ENCODE measurements around the gene EPAS1. TPM values are rescaled to one million over a fixed set of nuclear protein-coding genes. Genes with fewer than 3 reads are reported as not detected.

EPAS1 gene
- total and polyA plus RNA-seq, 2 of the 13 experiments (the other 11 are each of a cell fraction or from before 2014, with no cell fraction given): 47.1 to 182 TPM

DNA sequence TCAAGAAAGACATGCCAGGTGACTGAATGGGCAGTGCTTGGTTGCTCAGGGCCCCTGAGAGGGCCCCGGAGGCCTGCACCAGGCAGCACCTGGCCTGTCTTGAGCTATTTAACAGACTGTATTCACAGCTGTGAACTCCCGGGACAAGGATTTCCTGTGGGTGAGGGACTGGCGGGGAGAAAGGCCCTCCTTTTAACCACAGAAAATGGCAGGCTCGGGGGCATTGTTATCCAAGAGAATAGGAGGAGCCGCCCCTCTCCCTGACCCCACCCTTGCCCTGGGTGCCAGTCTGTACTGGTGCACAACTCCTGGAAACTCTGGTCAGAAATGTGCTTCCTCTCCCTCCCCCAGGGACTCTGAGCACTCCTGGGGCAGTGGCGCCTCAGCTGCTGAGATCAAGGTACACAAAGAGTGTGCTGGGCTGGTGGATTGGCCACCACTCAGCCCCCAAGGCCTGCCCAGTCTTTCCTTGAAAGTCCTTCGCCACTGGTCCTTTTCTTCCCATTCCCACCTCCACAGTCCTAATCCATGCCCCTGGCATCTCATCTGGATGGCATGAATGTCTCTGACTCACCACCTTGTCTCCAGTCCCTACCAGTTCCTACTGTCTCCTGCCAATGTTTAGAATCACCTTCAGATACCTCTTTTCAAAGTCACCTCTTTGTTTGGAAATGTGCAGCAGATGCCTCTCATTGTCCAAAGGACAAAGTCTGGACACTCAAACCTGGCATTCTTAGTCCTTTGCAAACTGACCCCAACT is 19.6 kb upstream of the EPAS1 start (continued):
- TF ChIP-seq ZNF564 (CRISPR knock-in tag; IDR thresholded peaks at IDR 0.05) (no peak), ZNF3 (CRISPR knock-in tag; IDR thresholded peaks at IDR 0.05) (no peak), RAD21 (CRISPR knock-in tag; IDR thresholded peaks at IDR 0.05) (no peak), HNF4G (IDR thresholded peaks at IDR 0.05; ENCODE audit: borderline replicate concordance, low read depth, low read length) (peak; percentile 49; the same call in 1 of the 2 replicates), HNF4G (CRISPR knock-in tag; IDR thresholded peaks at IDR 0.05; ENCODE audit: borderline replicate concordance, low read depth) (no peak), ZNF317 (CRISPR knock-in tag; IDR thresholded peaks at IDR 0.05) (no peak), ZNF10 (CRISPR knock-in tag; IDR thresholded peaks at IDR 0.05; ENCODE audit: borderline replicate concordance, low read depth) (no peak), ZNF335 (CRISPR knock-in tag; IDR thresholded peaks at IDR 0.05) (no peak), KDM5A (IDR thresholded peaks at IDR 0.05; ENCODE audit: borderline replicate concordance, low read length) (no peak), ZNF619 (CRISPR knock-in tag; IDR thresholded peaks at IDR 0.05) (no peak), DNMT3B (CRISPR knock-in tag; conservative IDR thresholded peaks at IDR 0.05) (no peak), RBM39 (IDR thresholded peaks at IDR 0.05; ENCODE audit: low read depth, low read length, poor library complexity, severe bottlenecking) (no peak), KDM4B (CRISPR knock-in tag; IDR thresholded peaks at IDR 0.05) (no peak), ZBTB3 (CRISPR knock-in tag; IDR thresholded peaks at IDR 0.05; ENCODE audit: borderline replicate concordance, low read depth) (no peak), ZNF350 (CRISPR knock-in tag; IDR thresholded peaks at IDR 0.05; ENCODE audit: borderline replicate concordance, low read depth) (peak; percentile 77; the same call in 1 of the 2 replicates), HES4 (CRISPR knock-in tag; IDR thresholded peaks at IDR 0.05; ENCODE audit: borderline replicate concordance) (no peak), HOXD1 (CRISPR knock-in tag; IDR thresholded peaks at IDR 0.05) (no peak)
- TF ChIP-seq, protein P1, sequence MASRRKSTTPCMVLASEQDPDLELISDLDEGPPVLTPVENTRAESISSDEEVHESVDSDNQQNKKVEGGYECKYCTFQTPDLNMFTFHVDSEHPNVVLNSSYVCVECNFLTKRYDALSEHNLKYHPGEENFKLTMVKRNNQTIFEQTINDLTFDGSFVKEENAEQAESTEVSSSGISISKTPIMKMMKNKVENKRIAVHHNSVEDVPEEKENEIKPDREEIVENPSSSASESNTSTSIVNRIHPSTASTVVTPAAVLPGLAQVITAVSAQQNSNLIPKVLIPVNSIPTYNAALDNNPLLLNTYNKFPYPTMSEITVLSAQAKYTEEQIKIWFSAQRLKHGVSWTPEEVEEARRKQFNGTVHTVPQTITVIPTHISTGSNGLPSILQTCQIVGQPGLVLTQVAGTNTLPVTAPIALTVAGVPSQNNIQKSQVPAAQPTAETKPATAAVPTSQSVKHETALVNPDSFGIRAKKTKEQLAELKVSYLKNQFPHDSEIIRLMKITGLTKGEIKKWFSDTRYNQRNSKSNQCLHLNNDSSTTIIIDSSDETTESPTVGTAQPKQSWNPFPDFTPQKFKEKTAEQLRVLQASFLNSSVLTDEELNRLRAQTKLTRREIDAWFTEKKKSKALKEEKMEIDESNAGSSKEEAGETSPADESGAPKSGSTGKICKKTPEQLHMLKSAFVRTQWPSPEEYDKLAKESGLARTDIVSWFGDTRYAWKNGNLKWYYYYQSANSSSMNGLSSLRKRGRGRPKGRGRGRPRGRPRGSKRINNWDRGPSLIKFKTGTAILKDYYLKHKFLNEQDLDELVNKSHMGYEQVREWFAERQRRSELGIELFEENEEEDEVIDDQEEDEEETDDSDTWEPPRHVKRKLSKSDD (CRISPR knock-in tag; IDR thresholded peaks at IDR 0.05; ENCODE audit: low read depth): no peak
- TF ChIP-seq, protein P2, sequence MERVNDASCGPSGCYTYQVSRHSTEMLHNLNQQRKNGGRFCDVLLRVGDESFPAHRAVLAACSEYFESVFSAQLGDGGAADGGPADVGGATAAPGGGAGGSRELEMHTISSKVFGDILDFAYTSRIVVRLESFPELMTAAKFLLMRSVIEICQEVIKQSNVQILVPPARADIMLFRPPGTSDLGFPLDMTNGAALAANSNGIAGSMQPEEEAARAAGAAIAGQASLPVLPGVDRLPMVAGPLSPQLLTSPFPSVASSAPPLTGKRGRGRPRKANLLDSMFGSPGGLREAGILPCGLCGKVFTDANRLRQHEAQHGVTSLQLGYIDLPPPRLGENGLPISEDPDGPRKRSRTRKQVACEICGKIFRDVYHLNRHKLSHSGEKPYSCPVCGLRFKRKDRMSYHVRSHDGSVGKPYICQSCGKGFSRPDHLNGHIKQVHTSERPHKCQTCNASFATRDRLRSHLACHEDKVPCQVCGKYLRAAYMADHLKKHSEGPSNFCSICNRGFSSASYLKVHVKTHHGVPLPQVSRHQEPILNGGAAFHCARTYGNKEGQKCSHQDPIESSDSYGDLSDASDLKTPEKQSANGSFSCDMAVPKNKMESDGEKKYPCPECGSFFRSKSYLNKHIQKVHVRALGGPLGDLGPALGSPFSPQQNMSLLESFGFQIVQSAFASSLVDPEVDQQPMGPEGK (CRISPR knock-in tag; IDR thresholded peaks at IDR 0.05): peak; percentile 52; the same call in 1 of the 2 replicates
- TF ChIP-seq, protein P3, sequence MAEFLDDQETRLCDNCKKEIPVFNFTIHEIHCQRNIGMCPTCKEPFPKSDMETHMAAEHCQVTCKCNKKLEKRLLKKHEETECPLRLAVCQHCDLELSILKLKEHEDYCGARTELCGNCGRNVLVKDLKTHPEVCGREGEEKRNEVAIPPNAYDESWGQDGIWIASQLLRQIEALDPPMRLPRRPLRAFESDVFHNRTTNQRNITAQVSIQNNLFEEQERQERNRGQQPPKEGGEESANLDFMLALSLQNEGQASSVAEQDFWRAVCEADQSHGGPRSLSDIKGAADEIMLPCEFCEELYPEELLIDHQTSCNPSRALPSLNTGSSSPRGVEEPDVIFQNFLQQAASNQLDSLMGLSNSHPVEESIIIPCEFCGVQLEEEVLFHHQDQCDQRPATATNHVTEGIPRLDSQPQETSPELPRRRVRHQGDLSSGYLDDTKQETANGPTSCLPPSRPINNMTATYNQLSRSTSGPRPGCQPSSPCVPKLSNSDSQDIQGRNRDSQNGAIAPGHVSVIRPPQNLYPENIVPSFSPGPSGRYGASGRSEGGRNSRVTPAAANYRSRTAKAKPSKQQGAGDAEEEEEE (CRISPR knock-in tag; IDR thresholded peaks at IDR 0.05; ENCODE audit: borderline replicate concordance): no peak
- TF ChIP-seq, protein P4, sequence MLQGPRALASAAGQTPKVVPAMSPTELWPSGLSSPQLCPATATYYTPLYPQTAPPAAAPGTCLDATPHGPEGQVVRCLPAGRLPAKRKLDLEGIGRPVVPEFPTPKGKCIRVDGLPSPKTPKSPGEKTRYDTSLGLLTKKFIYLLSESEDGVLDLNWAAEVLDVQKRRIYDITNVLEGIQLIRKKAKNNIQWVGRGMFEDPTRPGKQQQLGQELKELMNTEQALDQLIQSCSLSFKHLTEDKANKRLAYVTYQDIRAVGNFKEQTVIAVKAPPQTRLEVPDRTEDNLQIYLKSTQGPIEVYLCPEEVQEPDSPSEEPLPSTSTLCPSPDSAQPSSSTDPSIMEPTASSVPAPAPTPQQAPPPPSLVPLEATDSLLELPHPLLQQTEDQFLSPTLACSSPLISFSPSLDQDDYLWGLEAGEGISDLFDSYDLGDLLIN (CRISPR knock-in tag; IDR thresholded peaks at IDR 0.05; ENCODE audit: borderline replicate concordance): no peak
